ENCODE data around the gene RAP1GAP2.
A peak's percentile ranks its signal among the peaks of the same experiment; 100 is the strongest.
"Not testable (repeated sequence)": the region's sequence is repeated elsewhere in the genome, so short reads cannot be mapped to it uniquely, and the experiment has no call there.

Gene RAP1GAP2

DNA sequence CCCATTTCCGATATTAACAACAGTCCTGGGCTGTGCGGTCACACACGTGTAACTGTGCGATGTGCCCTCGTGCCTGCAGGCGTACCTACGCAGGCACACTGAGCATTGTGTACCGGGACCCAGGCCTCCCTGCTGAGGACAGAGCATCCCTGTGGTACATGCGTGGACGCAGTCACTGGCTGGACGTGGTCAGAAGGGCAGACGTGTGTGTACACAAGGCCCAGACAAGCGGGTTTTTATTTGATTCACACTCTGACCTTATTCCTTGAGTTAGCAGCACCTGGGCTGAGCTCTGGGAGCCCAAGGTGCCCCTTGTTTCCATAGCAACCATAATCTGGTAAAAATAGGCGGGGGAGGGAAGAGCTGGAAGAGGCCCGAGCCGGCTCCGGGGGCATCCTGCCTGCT is 19.5 kb downstream of the RAP1GAP2 start:
- no peak for DNase-seq

DNA sequence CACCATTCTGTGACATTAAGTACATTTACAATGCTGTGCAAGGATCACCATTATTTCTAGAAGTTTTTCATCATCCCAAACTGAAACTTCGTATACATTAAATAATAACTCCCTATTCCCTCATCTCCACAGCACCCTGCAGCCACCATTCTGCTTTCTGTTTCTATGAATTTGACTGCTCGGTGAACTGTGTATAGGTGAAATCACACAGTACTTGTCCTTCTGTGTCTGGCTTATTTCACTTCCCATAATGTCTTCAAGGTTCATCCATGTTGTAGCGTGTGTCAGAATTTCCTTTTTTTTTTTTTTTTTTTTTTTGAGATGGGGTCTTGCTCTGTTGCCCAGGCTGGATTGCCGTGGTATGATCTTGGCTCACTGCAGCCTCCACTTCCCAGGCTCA is 20.4 kb downstream of the RAP1GAP2 start:
- DNase-seq = no peak

DNA sequence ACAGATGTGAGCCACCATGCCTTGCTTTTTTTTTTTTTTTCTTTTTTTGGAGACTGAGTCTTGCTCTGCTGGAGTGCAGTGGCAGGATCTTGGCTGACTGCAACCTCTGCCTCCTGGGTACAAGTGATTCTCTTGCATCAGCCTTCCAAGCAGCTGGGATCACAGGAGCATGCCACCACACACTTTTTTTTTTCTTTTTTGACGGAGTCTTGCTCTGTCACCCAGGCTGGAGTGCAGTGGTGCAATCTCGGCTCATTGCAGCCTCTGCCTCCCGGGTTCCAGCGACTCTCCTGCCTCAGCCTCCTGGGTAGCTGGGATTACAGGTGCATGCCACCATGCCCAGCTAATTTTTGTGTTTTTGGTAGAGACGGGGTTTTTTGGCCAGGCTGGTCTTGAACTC is 23.1 kb downstream of the RAP1GAP2 start:
- DNase-seq = not testable (repeated sequence)

DNA sequence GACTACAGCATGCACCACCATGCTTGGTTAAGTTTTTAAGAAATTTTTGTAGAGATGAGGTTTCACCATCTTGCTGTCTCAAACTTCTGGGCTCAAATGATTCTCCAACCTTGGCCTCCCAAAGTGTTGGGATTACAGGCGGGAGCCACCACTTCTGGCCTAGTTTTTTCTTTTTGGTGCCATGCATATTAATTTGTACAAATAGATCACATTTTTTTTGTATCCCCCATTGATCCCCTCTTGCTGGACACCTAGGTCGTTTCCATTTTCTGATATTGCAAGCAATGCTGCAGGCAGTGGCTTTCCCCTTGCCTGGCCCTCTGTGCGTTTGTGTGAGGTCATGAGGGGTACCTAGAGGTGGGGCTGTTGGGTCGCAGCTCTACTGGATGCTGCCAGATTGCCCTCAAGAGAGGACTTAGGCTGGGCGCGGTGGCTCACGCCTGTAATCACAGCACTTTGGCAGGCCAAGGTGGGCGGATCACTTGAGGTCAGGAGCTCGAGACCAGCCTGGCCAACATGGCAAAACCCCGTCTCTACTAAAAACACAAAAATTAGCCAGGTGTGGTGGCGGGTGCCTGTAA is 23.8 kb downstream of the RAP1GAP2 start:
- DNase-seq = no peak

DNA sequence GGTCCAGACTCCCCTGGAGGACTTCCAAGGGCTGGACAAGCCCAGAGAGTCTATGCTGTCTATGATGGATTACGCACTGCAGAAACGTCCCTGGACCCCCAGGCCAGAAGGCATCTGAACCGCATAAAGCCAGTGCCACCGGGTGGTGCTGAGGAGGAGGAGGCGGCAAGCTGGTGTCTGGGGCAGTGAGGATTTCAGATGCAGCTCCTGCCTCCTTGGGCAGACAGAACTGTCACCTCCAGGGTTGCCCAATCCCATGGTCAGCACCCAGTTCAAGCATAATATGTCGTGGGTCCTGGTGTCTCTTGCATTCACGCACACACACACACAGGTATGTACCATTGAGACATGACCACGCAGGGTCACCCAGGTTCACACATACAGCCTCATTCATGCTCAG is 25.6 kb downstream of the RAP1GAP2 start:
- DNase-seq = no peak

DNA sequence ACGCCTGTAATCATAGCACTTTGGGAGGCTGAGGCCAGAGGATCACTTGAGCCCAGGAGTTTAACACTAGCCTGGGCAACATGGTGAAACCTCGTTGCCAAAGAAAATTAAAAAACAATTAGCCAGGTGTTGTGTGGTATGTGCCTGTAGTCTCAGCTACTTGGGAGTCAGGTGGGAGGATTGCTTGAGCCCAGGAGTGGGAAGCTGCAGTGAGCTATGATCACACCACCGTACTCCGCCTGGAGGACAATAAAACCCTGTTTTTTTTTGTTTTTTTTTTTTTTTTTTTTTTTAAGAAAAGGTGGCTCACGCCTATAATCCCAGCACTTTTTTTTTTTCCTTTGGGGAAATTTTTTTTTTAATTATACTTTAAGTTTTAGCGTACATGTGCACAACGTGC is 26.1 kb downstream of the RAP1GAP2 start:
- no peak for DNase-seq

DNA sequence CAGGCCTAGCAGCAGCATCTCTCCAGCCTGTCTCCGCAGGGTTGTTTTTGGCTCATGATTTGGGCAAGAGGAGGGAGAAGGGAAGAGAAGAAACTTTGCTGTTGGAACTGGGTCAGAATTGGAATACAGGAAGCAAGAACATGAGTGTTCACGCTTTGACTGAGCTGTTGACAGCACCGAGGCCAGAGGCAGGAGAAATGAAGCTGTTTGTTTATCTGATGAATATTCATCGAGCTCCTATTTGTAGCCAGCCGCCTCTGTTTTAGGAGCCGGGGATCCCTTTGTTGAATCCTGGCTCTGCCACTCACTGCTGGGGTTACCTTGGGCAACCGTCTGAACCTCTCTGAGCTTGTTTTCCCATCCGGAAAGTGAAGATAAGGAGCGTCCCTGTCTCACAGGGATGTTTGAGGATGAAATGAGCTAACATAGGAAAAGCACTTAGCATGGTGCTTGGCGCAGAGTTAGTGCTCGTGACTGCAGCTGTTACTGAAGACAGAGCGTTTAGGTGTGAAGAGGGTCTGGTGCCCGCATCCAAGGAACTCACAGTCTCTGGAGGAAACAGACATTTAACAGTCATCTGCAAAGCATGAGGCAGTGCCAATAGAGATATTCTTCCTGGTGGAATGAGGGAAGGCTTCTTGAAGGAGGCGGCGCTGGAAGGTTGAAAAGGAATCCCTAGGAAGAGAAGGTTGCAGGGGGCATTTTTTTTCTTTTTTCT is 29.2 kb downstream of the RAP1GAP2 start:
- DNase-seq = no peak

DNA sequence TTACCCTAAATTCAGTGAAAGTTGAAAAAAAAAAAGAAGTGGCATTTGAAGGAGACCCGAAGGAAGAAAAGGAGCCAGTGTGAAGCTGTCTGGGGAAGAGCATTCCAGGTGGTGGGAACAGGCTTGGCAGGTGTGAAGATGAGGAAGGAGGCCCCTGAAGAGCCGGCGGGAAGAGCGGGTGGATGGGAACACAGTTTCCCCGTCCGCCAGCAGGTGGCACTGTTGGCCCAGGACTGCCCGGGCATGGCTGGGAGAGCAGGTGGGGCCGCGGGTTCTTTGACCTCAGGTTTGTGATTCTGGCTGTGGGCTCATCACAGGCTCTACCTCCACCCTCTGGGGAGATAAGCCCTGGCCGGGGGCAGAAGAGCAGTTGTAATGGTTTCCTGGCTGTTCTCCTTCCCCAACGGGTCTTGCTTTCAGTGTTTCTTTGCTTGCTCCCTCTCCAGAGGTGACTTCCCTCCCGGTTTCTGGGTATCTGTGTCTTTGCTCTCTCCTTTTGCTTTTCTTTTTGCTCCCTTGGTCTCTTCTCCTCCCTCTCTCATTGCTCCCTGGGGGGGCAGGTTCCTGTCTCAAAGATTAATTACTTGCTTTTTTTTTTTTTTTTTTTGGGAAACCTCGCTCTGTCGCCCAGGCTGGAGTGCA is 32.3 kb downstream of the RAP1GAP2 start:
- DNase-seq = peak; percentile 58

DNA sequence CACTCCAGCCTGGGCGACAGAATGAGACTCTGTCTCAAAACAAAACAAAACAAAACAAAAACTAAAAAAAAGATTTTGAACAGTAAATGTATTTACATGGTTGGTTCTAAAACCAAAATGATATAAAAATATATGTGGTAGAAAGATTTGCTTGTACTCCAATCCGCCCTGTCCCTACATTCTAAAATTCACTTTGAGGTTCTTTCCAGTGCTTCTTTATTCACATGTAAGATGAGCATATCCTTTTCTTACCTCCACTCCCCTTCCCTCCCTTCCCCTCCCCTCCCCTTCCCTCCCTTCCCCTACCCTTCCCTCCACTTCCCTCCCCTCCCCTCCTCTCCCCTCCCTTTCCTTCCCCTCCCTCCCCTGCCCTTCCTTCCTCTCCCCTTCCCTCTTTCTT is 34.4 kb downstream of the RAP1GAP2 start:
- DNase-seq = no peak

DNA sequence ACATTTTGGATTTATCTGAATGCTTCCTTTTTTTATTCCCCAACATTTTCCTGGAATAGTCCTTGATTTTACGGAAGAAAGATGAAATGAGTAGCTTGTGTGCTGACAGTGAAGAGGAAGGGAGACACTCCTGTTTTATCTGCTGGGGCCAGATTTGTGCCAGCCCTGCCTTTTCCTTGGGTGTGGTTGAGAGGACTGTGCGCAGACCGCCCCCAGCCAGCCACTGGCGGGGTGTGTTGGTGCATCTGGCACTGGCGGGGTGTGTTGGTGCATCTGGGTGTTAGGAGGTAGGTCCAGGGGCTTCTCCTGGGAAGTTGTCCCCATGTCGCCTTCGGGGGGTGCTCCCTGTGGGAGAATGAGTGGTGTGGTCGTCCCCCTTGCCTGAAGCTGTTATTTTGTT is 39.5 kb downstream of the RAP1GAP2 start:
- no peak for DNase-seq

DNA sequence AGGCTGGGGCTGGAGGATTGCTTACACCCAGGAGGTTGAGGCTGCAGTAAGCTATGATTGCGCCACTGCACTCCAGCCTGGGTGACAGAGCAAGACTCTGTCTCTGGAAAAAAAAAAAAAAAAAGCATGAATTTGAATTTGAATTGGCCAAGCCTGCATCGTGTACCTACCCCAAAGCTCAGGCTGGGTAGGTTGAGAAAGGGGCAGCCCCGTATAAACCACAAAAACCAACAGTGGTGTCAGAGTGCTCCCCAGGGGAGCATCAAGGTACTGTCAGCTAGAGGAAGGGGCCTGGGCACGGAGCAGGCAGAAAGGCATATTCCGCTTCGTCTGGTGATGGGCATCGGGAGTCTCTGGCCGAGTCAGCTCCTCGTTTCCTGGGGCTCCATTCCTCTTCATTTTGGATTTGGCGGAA is 40.9 kb downstream of the RAP1GAP2 start:
- DNase-seq = peak; percentile 51

DNA sequence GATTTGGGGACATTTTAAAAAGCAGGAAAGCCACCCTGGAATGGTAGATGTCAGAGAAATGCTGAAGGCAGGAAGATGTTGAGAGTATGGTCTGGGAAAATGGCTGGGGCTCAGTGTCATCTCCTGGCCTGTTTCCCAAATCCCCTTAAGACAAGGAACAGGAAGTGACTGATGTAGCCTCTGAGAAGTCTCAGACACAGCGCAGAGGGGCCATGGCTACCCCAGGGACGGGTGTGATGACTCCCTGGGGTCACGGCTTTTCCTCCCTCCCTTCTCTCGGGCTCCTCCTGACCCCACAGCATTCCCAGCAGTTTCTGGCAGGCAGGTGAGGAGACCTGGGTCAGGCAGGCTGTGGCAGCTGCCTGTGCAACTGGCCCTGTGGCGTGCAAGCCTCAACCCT is 45.4 kb downstream of the RAP1GAP2 start:
- no peak for DNase-seq

DNA sequence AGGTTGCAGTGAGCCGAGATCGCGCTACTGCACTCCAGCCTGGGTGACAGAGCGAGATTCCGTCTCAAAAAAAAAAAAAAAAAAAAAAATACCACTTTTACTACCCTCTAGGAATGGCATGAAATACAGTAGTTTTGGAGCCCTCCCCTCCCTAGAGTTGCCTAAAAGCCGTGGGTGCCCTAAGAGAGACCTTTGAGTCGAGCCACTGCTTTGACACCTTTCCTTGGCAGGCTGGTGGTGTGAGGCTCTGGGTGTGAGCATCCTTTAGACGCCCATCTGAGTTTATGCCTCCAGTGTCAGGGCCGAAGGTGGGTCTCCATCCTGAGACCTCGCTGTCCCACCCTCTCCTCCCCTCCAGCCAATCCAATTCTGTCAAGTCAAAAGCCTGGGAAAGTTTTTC is 46.2 kb downstream of the RAP1GAP2 start:
- DNase-seq = no peak

DNA sequence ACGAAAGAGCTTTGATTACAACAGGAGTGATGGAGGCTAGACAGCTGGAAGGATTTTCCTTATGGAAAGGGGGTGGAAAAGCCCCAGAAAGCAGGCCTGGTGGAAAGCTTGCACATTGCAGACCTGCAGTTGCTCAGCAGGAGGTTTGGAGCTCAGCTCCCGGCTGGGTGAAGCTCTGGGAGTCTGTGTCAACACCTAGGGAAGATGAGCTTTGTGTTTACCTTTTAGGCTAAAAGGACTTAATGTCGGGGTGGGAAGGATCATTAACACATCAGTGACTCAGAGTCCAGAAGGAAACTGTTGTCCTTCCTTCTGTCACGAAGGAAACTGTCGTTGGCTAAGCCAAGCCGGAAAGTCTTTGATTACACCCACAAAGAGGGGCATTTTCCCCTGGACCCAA is 48.2 kb downstream of the RAP1GAP2 start:
- no peak for DNase-seq

DNA sequence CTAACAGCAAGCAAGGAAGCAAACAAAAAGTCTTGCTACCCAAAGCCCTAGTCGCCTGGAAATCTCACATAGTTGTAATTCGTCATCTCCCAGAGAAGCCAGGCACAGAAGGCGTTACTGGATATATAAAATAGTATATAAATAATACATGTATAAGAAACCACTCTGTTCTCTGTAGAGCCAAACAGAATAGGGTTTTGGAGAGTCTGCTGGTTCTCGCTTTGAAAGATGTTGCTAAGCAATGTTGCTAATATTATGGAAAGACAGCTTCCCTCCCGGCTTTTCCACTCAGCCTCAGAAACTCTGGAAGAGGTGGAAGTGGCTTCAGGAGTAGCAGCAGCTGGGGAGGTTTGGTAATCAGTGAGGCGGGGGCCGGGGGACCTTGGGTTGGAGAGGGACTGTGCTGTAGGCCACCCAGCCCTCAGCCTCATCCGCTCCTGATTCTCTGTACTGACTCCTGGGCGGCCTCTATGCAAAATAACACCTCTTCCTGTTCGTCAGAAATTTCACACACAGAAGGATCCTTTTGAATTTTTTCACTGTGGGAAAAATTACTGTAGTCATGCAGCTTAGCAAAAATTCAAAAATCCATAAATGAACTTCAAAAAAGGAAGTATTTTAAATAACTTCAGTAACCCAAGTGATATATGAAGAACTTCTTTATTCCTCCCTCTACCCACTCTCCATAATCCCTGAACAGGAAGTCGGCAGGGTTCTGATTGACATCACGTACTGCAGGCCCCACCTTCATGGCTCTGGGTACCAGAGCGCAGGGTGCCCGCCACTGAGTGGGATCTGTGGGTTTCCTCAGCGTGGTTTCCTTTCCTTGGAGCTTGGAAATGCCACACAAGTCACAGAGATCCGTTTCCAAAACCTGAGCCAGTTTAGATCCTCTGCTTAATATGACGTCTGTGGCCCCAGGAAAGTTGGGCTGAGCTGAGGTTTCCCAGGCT is 51.4 kb downstream of the RAP1GAP2 start:
- DNase-seq = no peak

DNA sequence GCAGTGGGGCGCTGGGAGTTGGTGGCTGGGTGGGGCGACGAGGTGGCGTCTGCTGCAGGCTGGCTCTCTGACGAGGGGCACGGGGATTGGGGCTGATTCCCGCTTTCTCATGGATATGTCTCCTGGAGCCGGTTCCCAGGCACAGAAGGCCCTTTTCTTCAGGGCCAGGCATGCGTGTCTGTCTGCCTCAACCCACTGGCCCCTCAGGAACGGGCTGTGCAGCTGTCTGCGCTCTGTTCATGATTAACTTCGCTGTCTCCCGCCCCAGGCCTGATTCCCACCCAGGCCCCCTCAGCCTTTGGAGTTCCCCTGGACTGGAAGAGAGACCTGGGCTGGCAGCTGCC is 53.1 kb downstream of the RAP1GAP2 start:
- no peak for DNase-seq

DNA sequence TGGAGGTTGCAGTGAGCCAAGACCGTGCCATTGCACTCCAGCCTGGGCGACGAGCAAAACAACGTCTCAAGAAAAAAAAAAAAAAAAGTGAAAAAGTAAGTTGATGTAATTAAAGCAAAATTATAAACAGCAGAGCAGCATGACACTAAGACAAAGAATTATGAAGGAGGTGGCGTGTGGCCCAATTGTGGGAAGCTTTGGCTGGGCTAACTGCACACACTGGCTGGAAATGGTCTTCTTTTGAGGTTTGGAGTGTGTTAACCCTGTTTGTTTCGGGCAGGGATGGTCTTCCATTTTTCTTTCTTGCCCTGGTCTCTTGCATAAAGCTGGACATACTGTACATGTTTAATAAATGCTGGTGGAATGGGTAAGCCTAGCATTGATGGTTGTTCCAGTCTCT is 54.8 kb downstream of the RAP1GAP2 start:
- no peak for DNase-seq

DNA sequence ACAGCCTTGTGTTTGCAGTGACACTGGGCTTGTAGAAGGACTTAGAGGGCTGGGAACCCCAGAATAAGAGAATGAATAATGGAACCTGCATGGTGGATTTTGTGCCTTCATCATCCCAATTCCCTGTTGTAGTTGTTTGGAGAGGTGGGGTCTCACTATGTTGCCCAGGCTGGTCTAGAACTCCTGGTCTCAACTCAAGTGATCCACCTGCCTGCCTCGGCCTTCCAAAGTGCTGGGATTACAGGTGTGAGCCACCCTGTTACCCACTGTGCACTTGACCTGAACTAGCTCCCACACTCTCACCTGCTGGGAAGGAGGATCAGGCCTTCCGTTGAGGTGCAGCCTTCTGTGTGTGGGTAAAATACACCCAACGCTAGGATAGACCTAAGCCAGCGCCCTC is 55.4 kb downstream of the RAP1GAP2 start:
- no peak for DNase-seq

DNA sequence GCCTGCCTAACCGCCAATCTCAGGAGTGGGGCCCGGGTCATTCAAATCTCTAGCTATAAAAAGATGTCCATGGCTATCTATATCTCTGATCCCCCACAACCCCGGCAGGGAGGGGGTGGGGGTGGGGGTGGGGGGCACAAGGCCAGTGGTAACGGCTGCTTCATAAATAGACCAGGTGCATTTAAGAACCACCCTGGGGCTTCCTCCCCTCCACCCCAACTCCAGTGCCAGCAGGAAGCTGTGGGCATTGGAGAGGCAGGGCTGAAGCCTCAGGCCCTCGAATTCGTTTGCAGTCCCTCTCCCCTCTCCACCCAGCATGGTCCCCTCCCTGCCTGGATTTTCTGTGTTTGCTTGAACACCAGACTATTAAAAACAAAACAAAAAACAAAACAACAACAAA is 56.0 kb downstream of the RAP1GAP2 start:
- DNase-seq = no peak

DNA sequence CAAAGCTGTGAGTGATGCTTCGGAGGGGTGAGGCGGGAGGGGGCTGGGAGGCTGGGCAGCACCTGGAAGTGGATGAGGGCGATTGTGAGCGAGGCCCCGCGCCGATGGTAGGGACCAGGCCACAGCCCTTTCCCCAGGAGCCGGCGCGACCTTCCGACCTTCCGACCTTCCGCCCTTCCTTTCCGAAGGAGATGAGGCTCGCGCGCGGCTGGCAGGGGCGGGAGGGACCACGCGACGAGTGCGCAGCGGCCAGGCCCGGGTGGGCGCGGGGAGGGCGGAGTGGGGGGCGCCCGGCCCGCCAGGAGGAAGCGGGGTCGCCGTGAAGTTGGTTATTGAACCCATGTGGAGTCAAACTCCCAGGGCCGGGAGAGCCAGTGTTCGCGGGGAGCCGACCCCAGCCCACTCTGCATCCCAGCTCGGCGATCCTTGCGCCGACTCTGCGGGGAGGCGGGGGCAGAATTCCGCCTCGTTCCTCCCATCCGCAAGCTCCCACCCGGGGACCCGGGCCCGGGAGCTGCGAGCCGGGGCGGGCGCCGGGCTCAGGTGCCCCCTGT is 56.6 kb downstream of the RAP1GAP2 start:
- DNase-seq = no peak

DNA sequence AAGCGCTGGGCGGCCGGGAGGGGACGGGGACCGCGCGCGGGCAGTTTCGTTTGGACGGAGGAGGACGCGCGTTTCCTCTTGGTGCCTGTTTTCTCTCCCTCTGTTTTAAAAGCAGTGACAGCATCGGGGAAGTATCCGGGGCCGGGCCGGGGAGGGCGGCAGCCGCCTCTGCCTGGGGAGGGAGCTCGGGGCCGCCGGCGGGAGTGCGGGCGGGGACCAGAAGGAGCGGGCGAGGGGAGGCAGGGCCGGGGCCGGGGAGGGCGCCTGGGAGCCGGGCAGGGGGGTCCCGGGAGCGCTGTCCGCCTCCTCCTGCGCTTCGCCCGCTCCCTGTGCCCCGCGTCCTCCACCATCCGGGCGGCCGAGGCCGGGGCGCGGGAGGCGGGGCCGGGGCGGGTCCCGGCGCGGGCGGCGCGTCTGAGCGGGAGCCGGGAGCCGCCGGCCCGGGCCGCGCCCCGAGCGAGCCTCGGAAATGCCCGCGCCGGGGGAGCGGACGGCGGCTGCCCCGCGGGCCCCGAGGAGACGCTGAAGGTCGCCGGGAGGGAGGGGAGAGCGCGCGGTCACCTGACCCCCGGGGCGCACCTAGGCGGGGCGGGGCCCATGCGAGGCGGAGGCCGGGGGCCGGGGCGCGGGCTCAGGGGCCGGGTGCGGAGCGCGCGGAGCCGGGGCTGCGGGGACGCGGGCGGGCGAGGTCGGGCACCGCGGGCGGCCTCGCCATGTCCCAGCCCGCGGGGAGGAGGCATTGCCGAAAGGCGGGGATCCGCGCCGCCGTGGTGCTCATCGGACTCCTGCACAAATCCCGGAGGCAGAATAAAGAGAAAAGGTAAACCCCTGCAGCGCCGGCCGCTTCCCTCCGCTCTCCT is 57.3 kb downstream of the RAP1GAP2 start:
- DNase-seq = peak; percentile 30
